ENCODE data around the gene RHOA. TPM values are rescaled to one million over a fixed set of nuclear protein-coding genes. Genes with fewer than 3 reads are reported as not detected.

Gene RHOA
- total and polyA plus RNA-seq, 2 of the 13 experiments (the other 11 are each of a cell fraction or from before 2014, with no cell fraction given) = 131 to 177 TPM

- peaks cover 27% of the 10 kb centered on the region for H4K20me1 ChIP-seq (ENCODE audit: insufficient read depth, low read length)
- H3K4me1 ChIP-seq (ENCODE audit: insufficient read depth, low read length) = peaks cover 24% of the 10 kb centered on the region
- H3K79me2 ChIP-seq (ENCODE audit: insufficient read depth, low read length) = peaks cover 91% of the 10 kb centered on the region
- DNase-seq (ENCODE audit: low spot score) (no peak), ATAC-seq (no peak), FAIRE-seq (no peak)
- in situ Hi-C loops (cut with HindIII; ENCODE audit: extremely low pct_ligation_motif_present, low pct_unique_long_range_greater_than_20kb) = no loop called here
- H3K27ac ChIP-seq (ENCODE audit: extremely low read length, insufficient read depth, low read length) = no peak overlapping the region
- WGBS (ENCODE audit: low lambda C conversion rate) = 100% methylated on average over 1 of the region's 1 CpG
- ChIA-PET POLR2A (interaction anchor here (1.1 kb wide), 1 partner anchor 24 kb away, joined by 4 read pairs; the partner anchor contains the start of genes RHOA and TCTA), CTCF (ENCODE audit: low intra/inter-chr PET ratio, low total read pairs) (no interaction called here)
- H3K27me3 ChIP-seq (ENCODE audit: control insufficient read depth in 1 of 2, insufficient read depth in 2 of 2, low read length in 2 of 2) = no peaks in the 10 kb centered on the region
- H2AFZ ChIP-seq (ENCODE audit: low read length) = no peak overlapping the region
- TF ChIP-seq NRL (CRISPR knock-in tag; IDR thresholded peaks at IDR 0.05; ENCODE audit: borderline replicate concordance) (no peak), KDM3A (CRISPR knock-in tag; IDR thresholded peaks at IDR 0.05; ENCODE audit: low read depth) (no peak), U2AF1 (optimal IDR thresholded peaks at IDR 0.05; ENCODE audit: low read depth, low read length) (no peak), TFDP2 (CRISPR knock-in tag; IDR thresholded peaks at IDR 0.05) (no peak), MAF1 (CRISPR knock-in tag; IDR thresholded peaks at IDR 0.05; ENCODE audit: borderline replicate concordance) (no peak), ZIK1 (CRISPR knock-in tag; IDR thresholded peaks at IDR 0.05; ENCODE audit: borderline replicate concordance, low read depth) (no peak), CSRNP2 (CRISPR knock-in tag; conservative IDR thresholded peaks at IDR 0.05; ENCODE audit: low read depth) (no peak), ZBTB3 (CRISPR knock-in tag; IDR thresholded peaks at IDR 0.05; ENCODE audit: borderline replicate concordance, low read depth) (no peak), IRF1 (CRISPR knock-in tag; IDR thresholded peaks at IDR 0.05; ENCODE audit: low read depth) (no peak), MNT (IDR thresholded peaks at IDR 0.05) (no peak), ZNF639 (CRISPR knock-in tag; conservative IDR thresholded peaks at IDR 0.05) (no peak), ZNF317 (CRISPR knock-in tag; IDR thresholded peaks at IDR 0.05) (no peak), SAP130 (CRISPR knock-in tag; IDR thresholded peaks at IDR 0.05; ENCODE audit: low read depth) (no peak), PHF5A (CRISPR knock-in tag; IDR thresholded peaks at IDR 0.05; ENCODE audit: low read depth, unreplicated experiment) (no peak)
- no TSS peak for BruUV-seq (replicated peaks)
- H3K4me2 ChIP-seq (ENCODE audit: low read depth, low read length) = no peak overlapping the region
- no peaks in the 10 kb centered on the region for H3K9me3 ChIP-seq (ENCODE audit: low read length)
- H3K9ac ChIP-seq (ENCODE audit: insufficient read depth, low read depth, low read length) = no peak overlapping the region
- H3K36me3 ChIP-seq (replicated peaks in 1 of 2; ENCODE audit: control insufficient read depth in 1 of 2, insufficient read depth in 2 of 2, low read length in 2 of 2) = peaks cover 3 to 4% of the 10 kb centered on the region in 2 experiments; a peak in 3 of 5 replicates
- H3K4me3 ChIP-seq (replicated peaks in 1 of 3; ENCODE audit: insufficient read depth in 1 of 3, low read depth in 2 of 3, low read length in 3 of 3) = no peak overlapping the region
- intact Hi-C loops (cut with micrococcal nuclease; ENCODE audit: unreplicated experiment) = no loop called here
Measured at GRCh38 chr3:49388289-49388820, 23.4 kb downstream of the RHOA start.
